GM19463 (cell line): Measurements from ENCODE around the gene GZMB.
"Not testable (repeated sequence)": the region's sequence is repeated elsewhere in the genome, so short reads cannot be mapped to it uniquely, and the experiment has no call there.

ENCODE experiments used
- ATAC-seq: cut with Tn5 transposase; IDR thresholded peaks from one replicate; pipeline ENCODE4 v1.9.1; 2021; ENCODE audit warnings: mild to moderate bottlenecking, moderate library complexity; ENCODE audit not compliant: unreplicated experiment

The GZMB gene

GRCh38 chr14:24632336-24632735 is 1.7 kb downstream of the GZMB start:
- ATAC-seq, result no peak

GRCh38 chr14:24631749-24632335 is 2.1 kb downstream of the GZMB start:
- no peak for ATAC-seq

- ATAC-seq, result no peak
Measured at GRCh38 chr14:24630872-24631477, 3.0 kb downstream of the GZMB start.

- no peak for ATAC-seq
Measured at GRCh38 chr14:24630087-24630871, 3.7 kb downstream of the GZMB start.

- ATAC-seq, result no peak
Measured at GRCh38 chr14:24629521-24629920, 4.5 kb downstream of the GZMB start.

GRCh38 chr14:24613747-24614146 is 20.2 kb downstream of the GZMB start:
- no peak for ATAC-seq

GRCh38 chr14:24613241-24613640 is 20.7 kb downstream of the GZMB start:
- ATAC-seq, result no peak

GRCh38 chr14:24612196-24612595 is 21.8 kb downstream of the GZMB start:
- ATAC-seq, result no peak

- peak; percentile 37 for ATAC-seq
Measured at GRCh38 chr14:24609655-24610344, 24.2 kb downstream of the GZMB start, which contains the start of gene GZMH. GZMH (minus strand) TSS chr14:24609685; CDS start chr14:24609613, 72 bp downstream.

GRCh38 chr14:24607635-24608514 is 26.1 kb downstream of the GZMB start:
- no peak for ATAC-seq

- ATAC-seq, result no peak
Measured at GRCh38 chr14:24607081-24607480, 26.9 kb downstream of the GZMB start.

GRCh38 chr14:24606297-24606696 is 27.7 kb downstream of the GZMB start:
- ATAC-seq, result no peak

GRCh38 chr14:24605435-24606190 is 28.4 kb downstream of the GZMB start:
- peak; percentile 87 for ATAC-seq

GRCh38 chr14:24597403-24597802 is 36.6 kb downstream of the GZMB start:
- ATAC-seq, result no peak

- ATAC-seq, result no peak
Measured at GRCh38 chr14:24595073-24595808, 38.7 kb downstream of the GZMB start.

GRCh38 chr14:24591004-24591403 is 43.0 kb downstream of the GZMB start:
- ATAC-seq, result not testable (repeated sequence)

- ATAC-seq, result not testable (repeated sequence)
Measured at GRCh38 chr14:24584402-24584801, 49.6 kb downstream of the GZMB start.
